Measurements from ENCODE around the gene PRDM16.

DNA sequence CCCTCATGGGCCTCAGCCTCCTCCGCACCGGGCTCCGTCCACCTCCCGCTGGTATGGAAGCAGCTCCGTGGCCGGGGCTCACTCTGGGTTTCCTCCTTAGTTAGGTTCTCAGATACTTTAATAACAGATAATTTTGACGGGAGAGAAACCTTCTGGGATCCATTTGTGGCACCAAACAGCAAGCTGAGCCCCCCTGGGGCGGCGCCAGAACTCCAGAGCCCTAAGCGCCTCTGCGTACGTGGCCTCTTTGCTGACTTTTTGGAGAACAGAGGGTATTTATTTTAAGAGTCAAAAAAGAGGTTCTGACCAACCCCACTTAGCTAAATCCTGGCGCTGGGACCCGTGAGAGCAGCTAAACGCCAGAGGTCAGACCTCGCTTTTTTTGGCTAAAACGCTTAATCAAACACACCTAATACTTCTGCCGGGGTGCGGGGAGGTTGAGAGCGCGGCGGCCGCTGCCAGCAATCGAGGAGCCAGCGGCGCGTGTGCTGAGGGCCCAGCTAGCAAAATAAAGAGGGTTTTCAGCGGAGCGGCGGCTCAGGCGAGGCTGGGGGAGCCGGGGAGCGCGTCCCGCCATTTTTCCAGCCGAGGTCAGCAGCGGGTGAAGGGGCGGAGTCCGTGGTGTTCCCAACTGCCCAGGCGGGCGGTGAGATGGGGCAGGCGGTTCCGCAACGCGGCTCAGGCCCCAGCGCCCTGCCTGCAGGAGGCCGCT is 171.7 kb downstream of the PRDM16 start:
- TF ChIP-seq, protein P1, sequence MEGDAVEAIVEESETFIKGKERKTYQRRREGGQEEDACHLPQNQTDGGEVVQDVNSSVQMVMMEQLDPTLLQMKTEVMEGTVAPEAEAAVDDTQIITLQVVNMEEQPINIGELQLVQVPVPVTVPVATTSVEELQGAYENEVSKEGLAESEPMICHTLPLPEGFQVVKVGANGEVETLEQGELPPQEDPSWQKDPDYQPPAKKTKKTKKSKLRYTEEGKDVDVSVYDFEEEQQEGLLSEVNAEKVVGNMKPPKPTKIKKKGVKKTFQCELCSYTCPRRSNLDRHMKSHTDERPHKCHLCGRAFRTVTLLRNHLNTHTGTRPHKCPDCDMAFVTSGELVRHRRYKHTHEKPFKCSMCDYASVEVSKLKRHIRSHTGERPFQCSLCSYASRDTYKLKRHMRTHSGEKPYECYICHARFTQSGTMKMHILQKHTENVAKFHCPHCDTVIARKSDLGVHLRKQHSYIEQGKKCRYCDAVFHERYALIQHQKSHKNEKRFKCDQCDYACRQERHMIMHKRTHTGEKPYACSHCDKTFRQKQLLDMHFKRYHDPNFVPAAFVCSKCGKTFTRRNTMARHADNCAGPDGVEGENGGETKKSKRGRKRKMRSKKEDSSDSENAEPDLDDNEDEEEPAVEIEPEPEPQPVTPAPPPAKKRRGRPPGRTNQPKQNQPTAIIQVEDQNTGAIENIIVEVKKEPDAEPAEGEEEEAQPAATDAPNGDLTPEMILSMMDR (conservative IDR thresholded peaks at IDR 0.05), result no peak
- TF ChIP-seq ZFX (IDR thresholded peaks at IDR 0.05), result no peak

Data from C4-2B (cell line).